Stimulated activated CD8-positive, alpha-beta memory T cell treated with anti-CD3 and anti-CD28 coated beads, Interleukin-2, amount 100 ng/mL, for 1 hour (primary cell): ENCODE results near the gene TMEM9.

Experiments used
- DNase-seq, 2 donors: peaks; one replicate each; pipeline ENCODE4 v3.0.0-alpha.2; 2020; ENCODE audit warnings: low read depth in 2 of 2

The TMEM9 gene

DNA sequence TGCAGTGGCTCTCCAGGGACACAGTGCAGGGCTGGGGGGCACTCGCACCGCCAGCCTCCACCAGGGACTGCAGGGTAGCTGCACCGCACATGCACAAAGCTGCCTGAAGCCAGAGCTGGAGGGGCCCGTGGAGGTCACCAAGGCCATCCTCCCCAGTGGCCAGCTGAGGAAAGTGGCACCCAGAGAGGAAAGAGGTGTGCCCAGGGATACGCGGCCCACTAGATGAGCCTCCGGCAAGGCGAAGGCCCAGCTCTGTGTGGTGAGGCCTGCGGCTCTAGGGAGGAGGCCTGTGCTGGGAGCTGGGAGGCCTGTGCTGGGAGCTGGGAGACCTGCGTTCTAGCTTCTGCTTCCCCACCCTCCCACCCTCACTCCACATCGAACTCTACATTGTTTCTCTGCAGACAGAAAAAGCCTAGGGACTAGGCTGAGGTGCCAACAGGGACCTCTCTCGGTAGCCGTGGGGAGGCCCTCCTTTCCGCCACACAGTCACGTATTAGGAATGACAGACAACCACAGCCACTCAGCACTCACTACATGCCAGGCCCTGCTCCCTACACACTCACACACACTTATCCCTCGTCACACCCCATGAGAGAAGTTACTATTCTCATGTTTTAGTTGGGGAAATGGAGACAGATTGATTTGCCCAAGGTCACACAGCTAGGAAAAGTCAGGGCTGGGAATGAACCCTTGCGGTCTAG is 26.4 kb downstream of the TMEM9 start:
- DNase-seq = no peak

DNA sequence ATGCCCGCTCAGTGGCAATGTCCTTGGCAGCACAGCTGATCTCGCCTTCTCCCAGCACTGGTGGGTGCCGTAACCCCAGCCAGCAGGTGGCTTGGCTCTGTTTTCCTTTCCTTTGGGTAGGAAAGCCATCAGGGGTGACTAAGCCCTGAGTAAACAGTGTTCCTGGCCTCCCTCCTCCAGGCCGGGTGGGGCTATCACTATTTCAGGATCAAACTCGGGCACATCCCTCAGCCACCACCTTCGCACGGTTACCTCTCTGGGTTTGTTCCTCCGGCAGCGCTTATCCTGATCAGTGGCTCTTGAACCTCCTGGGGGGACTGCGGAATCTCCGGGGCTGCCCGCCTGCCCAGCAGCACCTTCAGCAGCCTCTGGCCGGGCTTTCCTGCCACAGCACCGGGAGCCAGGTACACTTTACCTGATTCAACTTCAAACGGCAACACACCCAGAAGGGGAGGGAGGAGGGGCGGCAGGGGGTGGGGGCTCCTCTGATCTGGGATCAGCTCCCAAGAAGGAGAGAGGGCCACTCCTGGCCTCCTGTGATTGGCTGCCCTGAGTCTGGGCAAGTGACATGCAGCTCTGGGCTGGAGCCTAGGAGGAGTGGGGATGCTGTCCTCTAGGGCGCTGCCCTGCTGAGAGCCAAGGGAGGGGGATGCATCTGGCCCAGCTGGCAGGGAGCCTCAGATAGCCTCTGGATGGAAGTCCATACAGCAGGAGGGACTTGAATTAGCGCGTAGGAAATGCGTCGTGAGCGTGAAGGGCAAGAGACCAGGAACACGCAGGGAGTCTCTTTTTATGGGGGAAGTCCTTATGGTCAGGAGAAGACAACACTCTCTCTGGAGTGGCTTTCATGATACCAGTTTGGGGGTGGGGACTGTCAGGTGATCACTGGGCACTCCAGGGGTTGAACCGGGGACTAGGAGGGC is 27.2 kb downstream of the TMEM9 start, which contains the start of gene ASCL5:
Gene ASCL5, minus strand, starts transcription at position 353 of the 923 bp plus-strand sequence. CDS start 11,812 bp downstream, outside the sequence.
- no peak for DNase-seq

- no peak for DNase-seq
Measured at GRCh38 chr1:201126463-201126831, 27.8 kb downstream of the TMEM9 start.

DNA sequence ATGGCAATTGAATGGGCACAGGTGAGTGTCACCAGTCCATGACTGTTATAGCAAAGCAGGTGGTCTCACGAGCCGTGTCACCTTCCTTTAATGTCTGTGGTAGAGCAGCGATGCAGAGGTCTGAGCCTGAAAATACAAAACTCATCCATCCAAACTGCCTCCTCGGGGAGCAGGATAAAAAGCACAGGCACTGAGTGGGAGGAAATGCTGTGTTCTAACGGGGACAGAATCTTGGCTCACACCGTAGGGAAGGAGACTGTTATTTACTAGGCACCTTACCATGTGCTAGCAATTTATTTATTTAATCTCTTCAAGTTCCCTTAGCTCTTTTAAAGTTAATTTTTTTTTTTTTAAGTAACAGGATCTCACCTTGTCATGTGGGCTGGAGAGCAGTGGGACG is 28.5 kb downstream of the TMEM9 start:
- no peak for DNase-seq

DNA sequence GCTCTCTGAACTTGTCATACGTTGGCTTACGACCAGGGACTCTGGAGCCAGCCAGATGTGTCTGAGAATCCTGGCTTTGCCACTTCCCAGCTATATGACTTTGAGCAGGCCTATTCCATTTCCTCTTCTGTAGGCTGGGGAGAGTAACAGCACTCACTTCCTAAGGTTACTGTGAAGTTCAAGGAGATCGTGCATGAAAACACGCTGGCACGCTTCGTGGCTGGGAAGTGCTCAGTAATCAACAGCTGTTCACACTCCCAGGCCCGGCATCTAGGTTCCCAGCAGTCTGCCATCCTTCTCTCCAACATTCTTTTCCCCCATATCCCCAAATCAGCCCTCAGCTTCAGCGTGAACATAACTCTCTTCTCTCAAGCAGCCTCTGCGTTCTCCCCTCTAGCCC is 29.3 kb downstream of the TMEM9 start:
- DNase-seq = no peak

DNA sequence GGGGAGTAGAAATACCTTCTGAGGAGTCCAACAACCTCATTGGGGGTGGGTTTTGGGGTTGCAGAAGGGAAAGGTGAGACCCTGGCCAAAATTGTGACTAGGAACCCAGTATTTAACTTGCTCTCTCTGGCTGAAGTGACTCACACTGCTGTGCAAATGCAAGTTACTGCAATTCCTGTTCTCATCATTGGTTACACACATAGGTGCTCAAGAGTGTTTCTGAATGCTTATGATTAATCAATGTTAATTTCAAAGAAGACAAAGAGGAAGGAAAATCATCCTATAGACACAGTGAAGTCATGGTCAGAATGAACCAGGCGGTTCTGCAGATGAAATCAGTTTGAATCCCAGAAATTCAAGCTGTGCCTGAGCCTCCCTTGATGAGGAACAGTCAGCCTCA is 30.4 kb downstream of the TMEM9 start:
- no peak for DNase-seq

DNA sequence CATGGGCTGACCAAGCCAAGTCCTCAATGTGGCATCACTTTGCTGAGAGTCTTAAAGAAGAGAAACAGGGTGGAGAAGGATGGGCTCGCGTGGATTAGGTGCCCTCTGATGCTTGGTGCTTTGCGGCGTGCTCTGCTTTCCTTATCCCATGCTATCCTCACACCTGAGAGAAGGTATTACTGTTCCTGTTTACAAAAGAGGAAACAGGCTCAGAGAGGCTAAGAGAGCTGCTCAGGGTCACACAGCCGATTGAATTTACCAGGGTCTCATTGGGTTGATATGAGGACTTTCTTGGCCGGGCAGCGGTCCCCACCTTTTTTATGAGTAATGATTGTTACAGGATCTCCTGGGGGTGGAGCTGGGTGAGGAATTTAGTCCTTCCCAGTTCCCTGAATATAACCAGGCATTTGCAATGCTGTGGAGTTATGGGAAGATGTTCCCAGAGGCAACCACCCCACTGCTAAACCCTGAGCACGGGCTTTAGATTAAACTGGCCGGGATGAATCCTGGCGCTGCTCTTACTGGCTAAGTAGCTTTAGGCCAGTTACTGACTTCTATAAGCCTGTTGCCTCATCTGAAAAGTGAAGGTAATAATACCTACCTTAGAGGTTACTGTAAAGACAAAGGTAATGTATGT is 31.8 kb downstream of the TMEM9 start:
- DNase-seq = no peak

DNA sequence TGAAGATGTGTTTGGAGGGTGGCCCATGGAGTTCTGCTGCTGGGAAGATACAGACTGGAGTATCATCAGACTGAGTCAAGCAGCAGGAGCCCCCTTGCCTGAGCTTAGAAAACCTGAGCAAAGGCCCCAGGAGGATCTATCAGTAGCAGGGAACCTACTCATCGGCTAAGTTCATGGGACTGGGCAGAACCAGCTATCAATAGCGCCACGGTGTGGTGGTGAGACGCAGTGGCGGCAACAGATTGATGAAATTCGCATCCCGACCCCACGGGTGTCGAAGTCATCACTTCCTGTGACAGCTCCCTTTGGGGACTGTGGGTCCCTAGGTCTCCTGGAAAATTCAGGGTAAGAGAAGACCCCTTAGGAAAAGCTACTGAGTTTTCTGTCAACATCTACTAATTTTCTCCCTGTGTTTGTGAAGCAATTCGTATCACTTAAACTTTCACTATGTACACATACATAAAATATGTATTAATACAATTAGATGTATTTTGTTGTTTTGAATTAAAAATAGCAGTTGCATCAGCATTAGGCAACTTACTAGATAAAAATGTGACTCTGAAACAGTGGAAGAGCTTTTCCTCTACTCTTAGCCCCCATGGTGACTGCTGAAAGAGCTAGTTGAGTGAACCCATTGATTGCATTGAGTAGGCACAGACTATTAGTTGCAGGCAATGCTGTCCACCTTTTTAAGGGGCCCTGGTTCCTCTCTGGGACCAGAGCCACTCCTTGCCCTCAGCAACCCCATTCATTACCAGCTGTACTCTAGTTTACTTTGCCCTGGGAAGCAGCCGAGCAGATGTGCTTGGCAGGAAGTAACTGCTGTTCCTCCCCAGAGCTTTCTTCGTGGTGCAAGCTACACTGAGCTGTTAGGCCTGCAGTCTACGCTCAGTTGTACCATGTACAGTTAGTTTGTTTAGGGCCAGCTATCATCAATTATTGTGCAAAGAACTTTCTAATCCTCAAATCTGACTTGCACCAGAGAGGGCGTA is 34.8 kb downstream of the TMEM9 start:
- DNase-seq = peak in 1 of 2 donors; percentile 25

GRCh38 chr1:201116091-201116490 is 38.2 kb downstream of the TMEM9 start:
- no peak for DNase-seq

- no peak for DNase-seq
Measured at GRCh38 chr1:201115390-201115937, 38.8 kb downstream of the TMEM9 start.

GRCh38 chr1:201114245-201115131 is 39.8 kb downstream of the TMEM9 start:
- peak; percentile 34 to 49 for DNase-seq

DNA sequence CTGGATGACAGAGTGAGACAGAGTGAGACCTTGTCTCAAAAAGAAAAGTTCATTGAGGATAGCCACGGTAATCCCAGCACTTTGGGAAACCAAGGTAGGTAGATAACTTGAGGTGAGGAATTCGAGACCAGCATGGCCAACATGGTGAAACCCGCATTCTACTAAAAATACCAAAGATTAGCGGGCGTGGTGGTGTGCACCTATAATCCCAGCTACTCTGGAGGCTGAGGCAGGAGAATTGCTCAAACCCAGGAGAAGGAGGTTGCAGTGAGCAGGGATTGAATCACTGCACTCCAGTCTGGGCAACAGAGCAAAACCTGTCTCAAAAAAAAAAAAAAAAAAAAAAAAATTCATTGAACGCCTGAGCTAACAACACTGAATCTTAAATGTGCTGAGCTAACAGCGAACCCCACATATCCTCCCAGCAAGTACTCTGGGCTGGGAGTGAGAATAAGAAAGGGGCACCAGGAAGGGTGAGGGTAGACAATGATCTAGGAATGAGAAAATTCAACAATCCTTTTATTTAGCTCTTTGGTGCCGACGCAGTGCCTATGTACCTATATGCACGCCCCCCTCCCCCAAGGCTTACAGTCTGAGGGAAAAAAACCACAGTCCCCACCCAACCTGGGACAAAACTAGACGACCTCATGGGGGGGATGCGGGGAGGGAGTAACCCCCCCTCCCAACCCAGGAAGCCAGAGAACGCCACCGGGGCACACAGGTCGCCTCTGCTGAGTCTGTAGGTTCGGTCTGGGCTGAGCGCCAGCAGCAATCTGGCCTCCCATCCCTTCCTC is 40.6 kb downstream of the TMEM9 start:
- no peak for DNase-seq

- no peak for DNase-seq
Measured at GRCh38 chr1:201112926-201113325, 41.3 kb downstream of the TMEM9 start.

GRCh38 chr1:201112173-201112731 is 42.0 kb downstream of the TMEM9 start, which contains the start of gene CACNA1S:
Gene CACNA1S, minus strand, starts transcription at chr1:201112426. Its CDS starts 87 bp downstream, at chr1:201112339.
- no peak for DNase-seq

- no peak for DNase-seq
Measured at GRCh38 chr1:201111672-201112071, 42.6 kb downstream of the TMEM9 start.

- no peak for DNase-seq
Measured at GRCh38 chr1:201111156-201111555, 43.1 kb downstream of the TMEM9 start.

GRCh38 chr1:201110616-201111015 is 43.7 kb downstream of the TMEM9 start:
- DNase-seq = no peak

- DNase-seq = no peak
Measured at GRCh38 chr1:201110138-201110537, 44.1 kb downstream of the TMEM9 start.

DNA sequence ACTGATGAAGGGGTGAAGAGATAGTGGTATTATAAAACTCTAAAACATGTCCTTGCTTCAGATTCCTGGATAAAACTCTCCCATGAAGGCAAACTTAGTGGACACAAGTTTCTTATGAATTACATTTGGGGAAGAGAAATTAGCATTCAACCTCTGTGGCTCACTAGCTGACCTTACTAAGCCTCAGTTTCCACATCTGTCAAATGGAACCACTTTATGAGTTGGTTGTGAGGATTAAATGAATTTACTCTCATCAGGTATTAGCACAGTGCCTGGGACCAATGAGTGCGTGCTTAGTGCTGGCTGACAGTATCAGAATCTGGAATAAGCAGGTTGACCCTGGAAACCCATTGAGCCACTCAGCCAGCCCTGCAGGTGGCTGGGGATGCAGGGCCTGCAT is 44.6 kb downstream of the TMEM9 start:
- no peak for DNase-seq
